ENCODE results near the gene LRCH3. TPM values are rescaled to one million over a fixed set of nuclear protein-coding genes. Genes with fewer than 3 reads are reported as not detected.

Gene LRCH3
- total RNA-seq, 1 experiment from 2014 or later, result 56.4 TPM

GRCh38 chr3:197858133-197858532 is 67.1 kb downstream of the LRCH3 start:
- Histone ChIP-seq H3K23ac (ENCODE audit: insufficient read length, low read depth, low read length) (no peak overlapping the region), H3K79me2 (ENCODE audit: insufficient read depth, low read length) (no peaks in the 10 kb centered on the region), H3K23me2 (ENCODE audit: insufficient read length, low read depth, low read length, poor library complexity, severe bottlenecking) (no peaks in the 10 kb centered on the region), H2AFZ (ENCODE audit: low read length) (no peak overlapping the region), H3K79me1 (ENCODE audit: insufficient read depth, low read depth, low read length, poor library complexity, severe bottlenecking) (no peaks in the 10 kb centered on the region), H3K4ac (ENCODE audit: low read depth, low read length) (no peak overlapping the region), H3K14ac (ENCODE audit: insufficient read depth, low read length) (no peak overlapping the region), H2BK20ac (ENCODE audit: low read depth, low read length, poor library complexity, severe bottlenecking) (no peak overlapping the region), H3K9ac (ENCODE audit: extremely low read depth, insufficient read length, low read length) (no peak overlapping the region), H4K91ac (ENCODE audit: insufficient read length, low read depth, low read length) (no peak overlapping the region), H3T11ph (ENCODE audit: low read length) (no peak overlapping the region), H3K27me3 (ENCODE audit: insufficient read depth, low read length) (no peaks in the 10 kb centered on the region), H3K9me3 (ENCODE audit: control insufficient read depth, low read depth, low read length) (no peaks in the 10 kb centered on the region), H2BK12ac (ENCODE audit: insufficient read length, low read depth, low read length) (no peak overlapping the region), H3K27ac (ENCODE audit: insufficient read length, low read depth, low read length) (peak overlapping the region; percentile 73), H2BK15ac (ENCODE audit: low read depth, low read length) (no peak overlapping the region), H2BK5ac (ENCODE audit: insufficient read length, low read length) (no peak overlapping the region), H4K8ac (replicated peaks; ENCODE audit: insufficient read length, low read depth, low read length) (no peak overlapping the region), H2BK120ac (ENCODE audit: low read depth, low read length, poor library complexity, severe bottlenecking) (no peak overlapping the region), H4K5ac (ENCODE audit: insufficient read length, low read depth, low read length) (no peak overlapping the region), H4K20me1 (ENCODE audit: control insufficient read depth, insufficient read depth, insufficient read length) (no peaks in the 10 kb centered on the region), H3K4me2 (ENCODE audit: insufficient read depth, insufficient read length, low read length) (no peak overlapping the region), H3K56ac (ENCODE audit: insufficient read length, low read depth, low read length) (no peak overlapping the region), H2AK5ac (ENCODE audit: insufficient read length, low read length) (no peak overlapping the region), H3K18ac (ENCODE audit: insufficient read length, low read depth, low read length) (no peak overlapping the region), H3K4me1 (ENCODE audit: insufficient read depth, low read length) (peaks cover 7% of the 10 kb centered on the region)
- no CpG with 5 or more reads among the region's 3 CpGs for WGBS (ENCODE audit: extremely low coverage, insufficient read length, low lambda C conversion rate)
- H3K27me3 Mint-ChIP-seq (ENCODE audit: low read depth), result no peaks in the 10 kb centered on the region; the same call in 1 of the 2 replicates
- H3K9me3 Mint-ChIP-seq, result peaks cover 0 to 8% of the 10 kb centered on the region in 2 experiments; a peak in 3 of 5 replicates
- H3K4me1 Mint-ChIP-seq, result peaks cover 38 to 52% of the 10 kb centered on the region in 2 experiments
- H3K27ac Mint-ChIP-seq, result no peak overlapping the region; a peak in 1 of 7 replicates
- H3K4me3 Mint-ChIP-seq, result no peak overlapping the region
- peaks cover 30 to 43% (median 40%) of the 10 kb centered on the region in 3 experiments for H3K36me3 Mint-ChIP-seq (ENCODE audit: insufficient read depth in 1 of 3, low read depth in 3 of 3)
- no peak for TF ChIP-seq CTCF (conservative IDR thresholded peaks at IDR 0.05)
- DNase-seq, result no peak
